Thoracic aorta (tissue), 2 donors: Measurements from ENCODE around the gene LDLRAD4. TPM values are rescaled to one million over a fixed set of nuclear protein-coding genes. Genes with fewer than 3 reads are reported as not detected.

Experiments used
- ATAC-seq: fragments of 150-250 bp; one replicate; pipeline ENCODE4 v1.8.0; 2017; ENCODE audit warnings: low read depth; ENCODE audit not compliant: insufficient number of reproducible peaks, low FRiP score
- DNase-seq: peaks from one replicate; pipeline ENCODE4 v3.0.0-alpha.2; 2020; ENCODE audit warnings: low spot score
- H3K27ac ChIP-seq, 2 donors: fragments of 200-600 bp; sonication (generic); 1 replicate in 1 of 2; 2 replicates in 1 of 2; pipeline ENCODE4 v1.5.1; 2016; ENCODE audit warnings: mild to moderate bottlenecking in 2 of 2, moderate library complexity in 2 of 2
- H3K27me3 ChIP-seq: fragments of 200-600 bp; sonication (generic); replicated peaks from 2 replicates; pipeline ENCODE4 v1.6.0; 2016; ENCODE audit warnings: mild to moderate bottlenecking; ENCODE audit not compliant: insufficient read depth
- H3K36me3 ChIP-seq: fragments of 200-600 bp; sonication (generic); one replicate; pipeline ENCODE4 v1.5.1; 2016
- H3K4me1 ChIP-seq, 2 donors: fragments of 200-600 bp; sonication (generic); 1 replicate in 1 of 2; 2 replicates in 1 of 2; pipeline versions ENCODE4 v1.5.1 to v1.6.0; 2016; ENCODE audit warnings: low read depth in 2 of 2, mild to moderate bottlenecking in 1 of 2; ENCODE audit not compliant: control insufficient read depth in 1 of 2
- H3K4me3 ChIP-seq: fragments of 200-600 bp; sonication (generic); 2 replicates; pipeline ENCODE4 v1.5.1; 2016; ENCODE audit warnings: mild to moderate bottlenecking
- H3K9me3 ChIP-seq: fragments of 200-600 bp; sonication (generic); 2 replicates; pipeline ENCODE4 v1.5.1; 2016
- CTCF ChIP-seq: fragments of 200-600 bp; sonication (generic); IDR thresholded peaks from one replicate; pipeline ENCODE4 v1.5.1; 2019; ENCODE audit warnings: antibody characterized with exemption
- total RNA-seq, 2 donors: library from RNA; depleted of rRNA; stranded (reverse); fragments of >200 nt; gene quantifications; one replicate each; pipeline versions ENCODE4 v1.1.0 to v1.2.3, GENCODE V29; 2016

LDLRAD4 gene
- total RNA-seq, 2 donors from 2014 or later = 98.4 to 135 TPM

GRCh38 chr18:13542520-13542847 is 323.9 kb downstream of the LDLRAD4 start:
- Histone ChIP-seq H3K27me3 (no peaks in the 10 kb centered on the region), H3K9me3 (no peaks in the 10 kb centered on the region), H3K4me3 (no peak overlapping the region), H3K36me3 (no peaks in the 10 kb centered on the region), H3K27ac (no peak overlapping the region), H3K4me1 (peaks cover 19 to 33% of the 10 kb centered on the region in 2 donors)
- no peak for TF ChIP-seq CTCF
- DNase-seq (no peak), ATAC-seq (no peak)

- Histone ChIP-seq H3K27ac (no peak overlapping the region), H3K36me3 (no peaks in the 10 kb centered on the region), H3K4me1 (peaks cover 19 to 36% of the 10 kb centered on the region in 2 donors), H3K27me3 (no peaks in the 10 kb centered on the region), H3K9me3 (no peaks in the 10 kb centered on the region), H3K4me3 (no peak overlapping the region)
- no peak for TF ChIP-seq CTCF
- DNase-seq = no peak
- ATAC-seq = no peak
These were observed 324.6 kb downstream of the LDLRAD4 start for GRCh38 chr18:13543144-13543543.

GRCh38 chr18:13543811-13544732 is 325.5 kb downstream of the LDLRAD4 start:
- no peak overlapping the region for H3K4me3 ChIP-seq
- H3K27ac ChIP-seq = no peak overlapping the region
- H3K27me3 ChIP-seq = no peaks in the 10 kb centered on the region
- no peak for TF ChIP-seq CTCF
- peaks cover 14 to 36% of the 10 kb centered on the region in 2 donors for H3K4me1 ChIP-seq
- no peaks in the 10 kb centered on the region for H3K36me3 ChIP-seq
- no peak for ATAC-seq
- no peaks in the 10 kb centered on the region for H3K9me3 ChIP-seq
- DNase-seq = no peak

- ATAC-seq = no peak
- TF ChIP-seq CTCF = no peak
- H3K4me1 ChIP-seq = peaks cover 10 to 36% of the 10 kb centered on the region in 2 donors
These were observed 326.4 kb downstream of the LDLRAD4 start for GRCh38 chr18:13544953-13545352.

GRCh38 chr18:13545514-13545913 is 327.0 kb downstream of the LDLRAD4 start:
- peaks cover 5 to 31% of the 10 kb centered on the region in 2 donors for H3K4me1 ChIP-seq

More at GRCh38 chr18:13544953-13545352, 326.4 kb downstream of the LDLRAD4 start:
- Histone ChIP-seq H3K27me3 (no peaks in the 10 kb centered on the region), H3K36me3 (no peaks in the 10 kb centered on the region), H3K27ac (no peak overlapping the region), H3K4me3 (no peak overlapping the region), H3K9me3 (no peaks in the 10 kb centered on the region)
- no peak for DNase-seq

More at GRCh38 chr18:13545514-13545913, 327.0 kb downstream of the LDLRAD4 start:
- no peaks in the 10 kb centered on the region for H3K27me3 ChIP-seq
- no peak for TF ChIP-seq CTCF
- no peak overlapping the region for H3K27ac ChIP-seq
- no peak overlapping the region for H3K4me3 ChIP-seq
- H3K36me3 ChIP-seq = no peaks in the 10 kb centered on the region
- no peaks in the 10 kb centered on the region for H3K9me3 ChIP-seq
- ATAC-seq = no peak
- no peak for DNase-seq
